GM19463 (cell line): Measurements from ENCODE around the gene CAVIN1.
"Not testable (repeated sequence)": the region's sequence is repeated elsewhere in the genome, so short reads cannot be mapped to it uniquely, and the experiment has no call there.

ENCODE experiments used
- ATAC-seq: cut with Tn5 transposase; IDR thresholded peaks from one replicate; pipeline ENCODE4 v1.9.1; 2021; ENCODE audit warnings: mild to moderate bottlenecking, moderate library complexity; ENCODE audit not compliant: unreplicated experiment

The CAVIN1 gene

GRCh38 chr17:42422958-42423712 lies at the start of gene CAVIN1:
CAVIN1 (minus strand) TSS chr17:42423256; CDS start chr17:42423097, 159 bp downstream.
- no peak for ATAC-seq

- ATAC-seq: no peak
Measured at GRCh38 chr17:42467889-42468288, 44.8 kb upstream of the CAVIN1 start.

- no peak for ATAC-seq
Measured at GRCh38 chr17:42463976-42464400, 40.9 kb upstream of the CAVIN1 start.

- no peak for ATAC-seq
Measured at GRCh38 chr17:42460371-42460770, 37.3 kb upstream of the CAVIN1 start.

GRCh38 chr17:42459801-42460281 lies 36.8 kb upstream of the CAVIN1 start:
- no peak for ATAC-seq

- no peak for ATAC-seq
Measured at GRCh38 chr17:42459256-42459800, 36.3 kb upstream of the CAVIN1 start.

GRCh38 chr17:42458497-42459255 lies 35.6 kb upstream of the CAVIN1 start, which contains the start of gene ATP6V0A1:
ATP6V0A1 (plus strand) TSS chr17:42458878; CDS start chr17:42460895, 2,017 bp downstream.
- peak; percentile 76 for ATAC-seq

- ATAC-seq: no peak
Measured at GRCh38 chr17:42457107-42457792, 34.2 kb upstream of the CAVIN1 start.

- ATAC-seq: no peak
Measured at GRCh38 chr17:42456223-42457106, 33.4 kb upstream of the CAVIN1 start.

- ATAC-seq: not testable (repeated sequence)
Measured at GRCh38 chr17:42454987-42455386, 31.9 kb upstream of the CAVIN1 start.

GRCh38 chr17:42453439-42453838 lies 30.4 kb upstream of the CAVIN1 start:
- ATAC-seq: no peak

GRCh38 chr17:42451270-42451669 lies 28.2 kb upstream of the CAVIN1 start:
- not testable (repeated sequence) for ATAC-seq

- ATAC-seq: not testable (repeated sequence)
Measured at GRCh38 chr17:42449838-42450237, 26.8 kb upstream of the CAVIN1 start.

GRCh38 chr17:42449176-42449575 lies 26.1 kb upstream of the CAVIN1 start:
- ATAC-seq: not testable (repeated sequence)

GRCh38 chr17:42442196-42442565 lies 19.1 kb upstream of the CAVIN1 start:
- ATAC-seq: no peak

- ATAC-seq: no peak
Measured at GRCh38 chr17:42441371-42442195, 18.5 kb upstream of the CAVIN1 start.

- ATAC-seq: no peak
Measured at GRCh38 chr17:42438600-42439567, 15.8 kb upstream of the CAVIN1 start.

- ATAC-seq: no peak
Measured at GRCh38 chr17:42436391-42436790, 13.3 kb upstream of the CAVIN1 start.
